ENCODE measurements around the gene AKAP1. TPM values are rescaled to one million over a fixed set of nuclear protein-coding genes. Genes with fewer than 3 reads are reported as not detected.

Gene AKAP1
- total RNA-seq, 1 experiment from 2014 or later = 73.1 TPM

- ATAC-seq = no peak
- TF ChIP-seq EZH2phosphoT487 (IDR thresholded peaks at IDR 0.05; ENCODE audit: borderline replicate concordance, low read length) (no peak), EZH2 (IDR thresholded peaks at IDR 0.05; ENCODE audit: low read length, unreplicated experiment) (no peak), CTCF (conservative IDR thresholded peaks at IDR 0.05; ENCODE audit: low read depth, low read length) (no peak)
Observed at GRCh38 chr17:57090560-57091185, 5.6 kb downstream of the AKAP1 start.

GRCh38 chr17:57091186-57091618 lies 6.2 kb downstream of the AKAP1 start:
- H3K4me2 ChIP-seq (ENCODE audit: low read length) = no peak overlapping the region
- TF ChIP-seq CTCF (conservative IDR thresholded peaks at IDR 0.05; ENCODE audit: low read depth, low read length) = no peak
- TF ChIP-seq EZH2 (IDR thresholded peaks at IDR 0.05; ENCODE audit: low read length, unreplicated experiment) = no peak
- TF ChIP-seq EZH2phosphoT487 (IDR thresholded peaks at IDR 0.05; ENCODE audit: borderline replicate concordance, low read length) = no peak
- BruUV-seq (replicated peaks) = no TSS peak
- peaks cover 100% of the 10 kb centered on the region for H3K79me2 ChIP-seq (ENCODE audit: low read length)
- ChIA-PET CTCF (no interaction called here), POLR2A (ENCODE audit: unreplicated experiment) (no interaction called here)
- no peak overlapping the region for H3K9ac ChIP-seq (ENCODE audit: low read length)
- no peak overlapping the region for H2AFZ ChIP-seq (ENCODE audit: low read length)
- no peaks in the 10 kb centered on the region for H3K9me2 ChIP-seq (replicated peaks; ENCODE audit: low read length)
- peaks cover 13% of the 10 kb centered on the region for H3K4me1 ChIP-seq (ENCODE audit: insufficient read depth, low read length)
- H3K9me3 ChIP-seq (ENCODE audit: low read length) = no peaks in the 10 kb centered on the region
- H4K20me1 ChIP-seq (ENCODE audit: low read length) = peaks cover 77% of the 10 kb centered on the region
- intact Hi-C loops (cut with micrococcal nuclease) = no loop called here
- no peaks in the 10 kb centered on the region for H3K27me3 ChIP-seq (ENCODE audit: low read length)
- H3K27ac ChIP-seq (ENCODE audit: low read length) = no peak overlapping the region
- DNase-seq (no peak), ATAC-seq (no peak)
- H3F3A ChIP-seq (ENCODE audit: low read length, unreplicated experiment) = no peaks in the 10 kb centered on the region
- no peak overlapping the region for H3K4me3 ChIP-seq (ENCODE audit: low read length)
- H3K36me3 ChIP-seq (ENCODE audit: low read depth, low read length) = peaks cover 7% of the 10 kb centered on the region; the same call in 1 of the 2 replicates

More at GRCh38 chr17:57090560-57091185, 5.6 kb downstream of the AKAP1 start:
- Histone ChIP-seq H3K4me2 (ENCODE audit: low read length) (no peak overlapping the region), H3K27me3 (ENCODE audit: low read length) (no peaks in the 10 kb centered on the region), H4K20me1 (ENCODE audit: low read length) (peaks cover 72% of the 10 kb centered on the region), H3K4me3 (ENCODE audit: low read length) (no peak overlapping the region), H2AFZ (ENCODE audit: low read length) (no peak overlapping the region), H3K9me2 (replicated peaks; ENCODE audit: low read length) (no peaks in the 10 kb centered on the region), H3K27ac (ENCODE audit: low read length) (no peak overlapping the region), H3K9ac (ENCODE audit: low read length) (no peak overlapping the region), H3K4me1 (ENCODE audit: insufficient read depth, low read length) (peaks cover 13% of the 10 kb centered on the region), H3K79me2 (ENCODE audit: low read length) (peaks cover 100% of the 10 kb centered on the region), H3F3A (ENCODE audit: low read length, unreplicated experiment) (no peaks in the 10 kb centered on the region), H3K36me3 (ENCODE audit: low read depth, low read length) (0 out of 2 replicates have a peak, but pooled peaks cover 3% of the 10 kb centered on the region), H3K9me3 (ENCODE audit: low read length) (no peaks in the 10 kb centered on the region)
- CTCF ChIA-PET = no interaction called here
- no TSS peak for BruUV-seq (replicated peaks)
- no peak for DNase-seq
- intact Hi-C loops (cut with micrococcal nuclease) = no loop called here
- POLR2A ChIA-PET (ENCODE audit: unreplicated experiment) = interaction anchor here (0.5 kb wide), 1 partner anchor 27 kb away, joined by 3 read pairs; no protein-coding TSS in a partner anchor

- ATAC-seq (no peak), DNase-seq (no peak)
- ChIA-PET CTCF (no interaction called here), POLR2A (ENCODE audit: unreplicated experiment) (no interaction called here)
- TF ChIP-seq EZH2 (IDR thresholded peaks at IDR 0.05; ENCODE audit: low read length, unreplicated experiment) = no peak
- TF ChIP-seq CTCF (conservative IDR thresholded peaks at IDR 0.05; ENCODE audit: low read depth, low read length) = no peak
- no peak for TF ChIP-seq EZH2phosphoT487 (IDR thresholded peaks at IDR 0.05; ENCODE audit: borderline replicate concordance, low read length)
- no peaks in the 10 kb centered on the region for H3F3A ChIP-seq (ENCODE audit: low read length, unreplicated experiment)
- H2AFZ ChIP-seq (ENCODE audit: low read length) = no peak overlapping the region
- intact Hi-C loops (cut with micrococcal nuclease) = no loop called here
- H3K4me2 ChIP-seq (ENCODE audit: low read length) = no peak overlapping the region
- no peak overlapping the region for H3K4me3 ChIP-seq (ENCODE audit: low read length)
- peaks cover 74% of the 10 kb centered on the region for H4K20me1 ChIP-seq (ENCODE audit: low read length)
- H3K27me3 ChIP-seq (ENCODE audit: low read length) = no peaks in the 10 kb centered on the region
- H3K9ac ChIP-seq (ENCODE audit: low read length) = no peak overlapping the region
- peaks cover 100% of the 10 kb centered on the region for H3K79me2 ChIP-seq (ENCODE audit: low read length)
- no peaks in the 10 kb centered on the region for H3K9me3 ChIP-seq (ENCODE audit: low read length)
- peaks cover 7% of the 10 kb centered on the region; the same call in 1 of the 2 replicates for H3K36me3 ChIP-seq (ENCODE audit: low read depth, low read length)
- H3K9me2 ChIP-seq (replicated peaks; ENCODE audit: low read length) = no peaks in the 10 kb centered on the region
- H3K27ac ChIP-seq (ENCODE audit: low read length) = no peak overlapping the region
- no TSS peak for BruUV-seq (replicated peaks)
- peaks cover 7% of the 10 kb centered on the region for H3K4me1 ChIP-seq (ENCODE audit: insufficient read depth, low read length)
Observed at GRCh38 chr17:57092171-57092570, 7.1 kb downstream of the AKAP1 start.
